ENCODE results near the gene TMEM219.
A peak's percentile ranks its signal among the peaks of the same experiment; 100 is the strongest.
"Not testable (repeated sequence)": the region's sequence is repeated elsewhere in the genome, so short reads cannot be mapped to it uniquely, and the experiment has no call there.

Gene TMEM219

DNA sequence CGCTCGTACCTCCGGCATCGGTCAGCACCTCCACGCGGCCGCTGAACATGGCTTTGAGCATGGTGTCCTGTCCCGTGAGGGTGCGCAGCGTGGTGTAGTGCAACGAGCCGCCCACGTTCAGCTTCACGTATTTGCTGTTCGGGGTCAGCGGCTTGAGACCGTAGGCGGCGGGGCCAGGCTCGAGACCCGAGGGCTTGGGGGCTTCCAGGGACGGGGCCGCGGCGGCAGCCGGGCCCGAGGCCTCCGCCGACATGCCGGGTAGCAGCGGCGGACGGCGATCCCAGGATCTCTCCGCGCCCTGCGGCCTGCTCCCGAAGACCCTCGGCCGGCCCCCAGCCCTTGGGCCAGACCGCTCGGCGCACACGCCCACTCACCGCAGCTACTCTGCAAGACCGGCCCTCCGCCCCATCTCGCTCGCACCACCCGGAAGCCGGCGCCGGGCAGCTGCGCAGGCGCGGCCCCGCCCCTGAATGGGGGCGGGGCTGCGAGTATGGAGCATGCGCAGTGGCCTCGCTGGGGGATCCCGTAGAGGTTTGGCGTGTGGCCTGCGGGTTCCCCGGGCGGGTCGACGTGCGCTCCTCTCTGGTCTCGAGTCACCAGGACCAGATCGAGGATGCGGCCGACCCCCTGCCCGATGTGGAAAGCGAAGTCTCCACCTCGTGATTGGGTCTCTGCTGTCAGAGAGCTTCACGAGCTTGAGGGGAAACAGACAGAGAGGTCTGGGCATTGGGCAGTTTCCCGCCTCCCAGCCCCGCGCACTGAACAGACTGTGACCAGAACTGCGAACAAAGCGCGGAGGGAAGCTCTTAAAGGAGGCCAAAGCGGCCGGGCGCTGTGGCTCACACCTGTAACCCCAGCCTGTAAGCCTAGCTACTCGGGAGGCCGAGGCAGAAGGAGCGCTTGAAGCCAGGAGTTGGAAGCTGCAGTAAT lies 35.8 kb upstream of the TMEM219 start, which contains the start of gene KCTD13:
Gene KCTD13 (minus strand): TSS at position 446 of the 930 bp plus-strand sequence. CDS start 193 bp downstream, at position 253.
- ChIA-PET CTCF (interaction anchor here (1.1 to 2.2 kb wide), 11 partner anchors 8 to 226 kb away, joined by 3 to 10 read pairs (median 4); partner anchors contain the start of genes TAOK2 and TMEM219), POLR2A (interaction anchor here (0.6 to 2.4 kb wide), 7 partner anchors 15 to 733 kb away, joined by 3 to 15 read pairs (median 9); partner anchors contain the start of genes ASPHD1, SEZ6L2, TAOK2 and TMEM219)
- DNase-seq (ENCODE audit: low read depth, low spot score): no peak
- TF ChIP-seq, protein P1, sequence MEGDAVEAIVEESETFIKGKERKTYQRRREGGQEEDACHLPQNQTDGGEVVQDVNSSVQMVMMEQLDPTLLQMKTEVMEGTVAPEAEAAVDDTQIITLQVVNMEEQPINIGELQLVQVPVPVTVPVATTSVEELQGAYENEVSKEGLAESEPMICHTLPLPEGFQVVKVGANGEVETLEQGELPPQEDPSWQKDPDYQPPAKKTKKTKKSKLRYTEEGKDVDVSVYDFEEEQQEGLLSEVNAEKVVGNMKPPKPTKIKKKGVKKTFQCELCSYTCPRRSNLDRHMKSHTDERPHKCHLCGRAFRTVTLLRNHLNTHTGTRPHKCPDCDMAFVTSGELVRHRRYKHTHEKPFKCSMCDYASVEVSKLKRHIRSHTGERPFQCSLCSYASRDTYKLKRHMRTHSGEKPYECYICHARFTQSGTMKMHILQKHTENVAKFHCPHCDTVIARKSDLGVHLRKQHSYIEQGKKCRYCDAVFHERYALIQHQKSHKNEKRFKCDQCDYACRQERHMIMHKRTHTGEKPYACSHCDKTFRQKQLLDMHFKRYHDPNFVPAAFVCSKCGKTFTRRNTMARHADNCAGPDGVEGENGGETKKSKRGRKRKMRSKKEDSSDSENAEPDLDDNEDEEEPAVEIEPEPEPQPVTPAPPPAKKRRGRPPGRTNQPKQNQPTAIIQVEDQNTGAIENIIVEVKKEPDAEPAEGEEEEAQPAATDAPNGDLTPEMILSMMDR (IDR thresholded peaks at IDR 0.05; ENCODE audit: insufficient read depth, low read length, missing control alignments): no peak
- H3K4me3 ChIP-seq (ENCODE audit: low read depth, low read length): peak within 1 kb of the TSS; percentile 95

DNA sequence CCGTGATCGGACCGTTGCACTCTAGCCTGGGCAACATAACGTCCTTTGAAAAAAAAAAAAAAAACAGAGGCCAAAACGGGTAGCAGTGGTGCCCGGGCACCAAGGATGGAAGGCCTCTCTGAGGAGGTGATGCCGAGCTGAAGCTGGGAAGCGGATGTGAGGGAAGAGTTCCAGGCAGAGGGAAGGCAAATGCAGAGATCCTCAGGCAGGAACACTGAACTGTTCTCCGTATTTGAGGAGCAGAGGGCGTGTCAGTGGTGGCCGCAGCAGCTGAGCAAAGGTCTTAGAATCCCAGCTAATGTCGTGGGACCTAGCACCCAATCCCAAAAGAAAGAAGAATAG lies 35.2 kb upstream of the TMEM219 start:
- TF ChIP-seq, protein P1 (IDR thresholded peaks at IDR 0.05; ENCODE audit: insufficient read depth, low read length, missing control alignments): no peak
- ChIA-PET POLR2A (interaction anchor here (0.6 to 2.4 kb wide), 7 partner anchors 15 to 732 kb away, joined by 3 to 15 read pairs (median 9); partner anchors contain the start of genes ASPHD1, SEZ6L2, TAOK2 and TMEM219), CTCF (interaction anchor here (1.1 to 2.2 kb wide), 9 partner anchors 8 to 95 kb away, joined by 3 to 10 read pairs (median 4); partner anchors contain the start of gene TAOK2)
- H3K4me3 ChIP-seq (ENCODE audit: low read depth, low read length): peak overlapping the region; percentile 95
- no peak for DNase-seq (ENCODE audit: low read depth, low spot score)

DNA sequence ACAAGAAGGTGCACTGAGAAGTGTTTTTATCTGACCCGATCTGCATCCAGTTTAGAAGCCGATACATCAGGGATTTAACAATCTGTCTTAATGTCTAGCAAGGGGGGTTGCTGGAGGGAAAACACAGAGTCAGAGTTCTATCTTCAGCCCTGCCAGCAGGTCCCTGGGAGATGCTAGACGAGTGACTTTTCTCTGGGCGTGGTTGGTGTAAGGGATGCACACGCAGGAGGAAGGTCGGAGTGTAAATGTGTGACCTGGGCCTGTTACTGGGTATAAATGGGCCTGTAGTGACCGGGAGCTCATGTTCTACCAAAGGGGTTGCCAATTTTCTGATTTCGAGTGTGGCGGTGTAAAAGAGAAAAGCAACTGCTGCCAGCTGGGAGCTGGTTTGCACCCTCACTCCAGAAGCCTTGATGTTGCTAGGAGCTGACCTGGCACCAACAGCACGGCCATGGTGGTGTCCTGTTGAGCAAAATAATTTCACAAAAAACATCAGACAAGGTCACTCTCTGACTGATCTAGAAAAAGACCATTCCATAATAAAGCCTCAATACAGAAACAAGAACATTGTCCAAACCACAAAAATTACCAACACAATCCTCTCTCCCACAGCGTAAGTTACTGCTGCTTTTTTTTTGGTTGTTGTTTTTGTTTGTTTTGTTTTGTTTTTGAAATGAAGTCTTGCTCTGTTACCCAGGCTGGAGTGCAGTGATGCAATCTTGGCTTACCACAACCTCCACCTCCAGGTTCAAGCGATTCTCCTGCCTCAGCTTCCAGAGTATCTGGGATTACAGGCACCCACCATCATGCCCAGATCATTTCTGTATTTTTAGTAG lies 34.6 kb upstream of the TMEM219 start:
- ChIA-PET CTCF (interaction anchor here (1.1 to 2.2 kb wide), 8 partner anchors 7 to 94 kb away, joined by 3 to 7 read pairs (median 4); partner anchors contain the start of gene TAOK2), POLR2A (interaction anchor here (1.0 to 2.3 kb wide), 5 partner anchors 16 to 77 kb away, joined by 3 to 11 read pairs (median 9); partner anchors contain the start of genes TAOK2 and TMEM219)
- no peak for DNase-seq (ENCODE audit: low read depth, low spot score)
- TF ChIP-seq, protein P1 (IDR thresholded peaks at IDR 0.05; ENCODE audit: insufficient read depth, low read length, missing control alignments): no peak
- H3K4me3 ChIP-seq (ENCODE audit: low read depth, low read length): peak overlapping the region; percentile 95

DNA sequence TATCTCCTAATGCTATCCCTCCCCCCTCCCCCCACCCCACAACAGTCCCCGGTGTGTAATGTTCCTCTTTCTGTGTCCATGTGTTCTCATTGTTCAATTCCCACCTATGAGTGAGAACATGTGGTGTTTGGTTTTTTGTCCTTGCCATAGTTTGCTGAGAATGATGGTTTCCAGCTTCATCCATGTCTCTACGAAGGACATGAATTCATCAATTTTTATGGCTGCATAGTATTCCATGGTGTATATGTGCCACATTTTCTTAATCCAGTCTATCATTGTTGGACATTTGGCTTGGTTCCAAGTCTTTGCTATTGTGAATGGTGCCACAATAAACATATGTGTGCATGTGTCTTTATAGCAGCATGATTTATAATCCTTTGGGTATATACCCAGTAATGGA lies 30.1 kb upstream of the TMEM219 start:
- CTCF ChIA-PET: interaction anchor here (4.3 kb wide), 1 partner anchor 11 kb away, joined by 15 read pairs; no protein-coding TSS in a partner anchor
- H3K4me3 ChIP-seq (ENCODE audit: low read depth, low read length); DNase-seq (ENCODE audit: low read depth, low spot score); POLR2A ChIA-PET: not testable (repeated sequence)

DNA sequence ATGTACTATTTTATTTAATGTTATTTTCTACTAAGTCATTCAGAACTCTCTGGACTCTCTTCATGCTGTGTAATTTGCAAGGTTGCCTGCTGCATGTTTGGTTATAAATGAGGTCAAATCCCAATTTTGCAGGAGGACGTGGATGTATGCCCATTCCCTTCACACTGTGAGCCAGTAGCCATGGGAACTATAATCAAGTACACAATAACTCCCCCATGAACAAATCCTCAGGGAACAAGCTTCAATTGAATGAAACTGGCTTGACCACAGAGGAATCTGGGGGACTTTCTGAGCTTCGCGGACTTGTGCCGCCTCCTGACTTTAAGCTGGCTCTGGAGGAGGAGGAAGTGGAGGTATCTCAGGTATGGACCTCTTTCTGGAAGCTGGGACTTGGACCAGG lies 21.2 kb upstream of the TMEM219 start:
- ChIA-PET CTCF (no interaction called here), POLR2A (no interaction called here)
- TF ChIP-seq, protein P1 (IDR thresholded peaks at IDR 0.05; ENCODE audit: insufficient read depth, low read length, missing control alignments): no peak
- no peak for DNase-seq (ENCODE audit: low read depth, low spot score)
- no peak overlapping the region for H3K4me3 ChIP-seq (ENCODE audit: low read depth, low read length)
